ENCODE results near the gene KRTAP5-9.

- TF ChIP-seq CTCF (IDR thresholded peaks at IDR 0.05) = no peak
- no peak for TF ChIP-seq POLR2AphosphoS5 (IDR thresholded peaks at IDR 0.05)
- TF ChIP-seq EP300 (IDR thresholded peaks at IDR 0.05) = no peak
- TF ChIP-seq POLR2A (IDR thresholded peaks at IDR 0.05) = no peak
Measured at GRCh38 chr11:71532036-71532610, 16.1 kb upstream of the KRTAP5-9 start.

Measured in upper lobe of left lung (tissue), 4 donors.